OCI-LY3 (cell line): ENCODE measurements around the gene GRID1.

Source experiments
- H2AFZ ChIP-seq: fragments of 200-600, 300-600 bp; shearing (Covaris generic); 2 replicates; pipeline ENCODE4 v1.6.0; 2014; ENCODE audit warnings: antibody characterized with exemption, low read depth, low read length
- H3K27ac ChIP-seq: fragments of 200-600, 300-600 bp; sonication (generic); 2 replicates; pipeline ENCODE4 v1.5.1; 2014; ENCODE audit warnings: mild to moderate bottlenecking, low read length, moderate library complexity, mixed read lengths
- H3K27me3 ChIP-seq: fragments of 200-600, 300-600 bp; sonication (generic); 2 replicates; pipeline ENCODE4 v1.6.1; 2014; ENCODE audit warnings: low read depth, low read length, mixed read lengths
- H3K36me3 ChIP-seq: fragments of 200-600, 300-600 bp; sonication (generic); replicated peaks from 2 replicates; pipeline ENCODE3; 2014; ENCODE audit warnings: low read depth, low read length, mixed read lengths
- H3K4me1 ChIP-seq: fragments of 300-600, 200-600 bp; sonication (generic); 2 replicates; pipeline ENCODE4 v1.6.1; 2014; ENCODE audit warnings: low read length, mixed read lengths
- H3K4me2 ChIP-seq: fragments of 200-600, 300-600 bp; sonication (generic); 2 replicates; pipeline ENCODE4 v1.6.1; 2014; ENCODE audit warnings: low read length, mixed read lengths
- H3K4me3 ChIP-seq: fragments of 300-600, 200-600 bp; sonication (generic); 2 replicates; pipeline ENCODE4 v1.5.1; 2014; ENCODE audit warnings: antibody characterized with exemption, mild to moderate bottlenecking, low read length, moderate library complexity
- H3K79me2 ChIP-seq: fragments of 300-600, 200-600 bp; shearing (Covaris generic); 2 replicates; pipeline ENCODE4 v1.6.1; 2014; ENCODE audit warnings: mild to moderate bottlenecking, low read length, mixed read lengths
- H3K9ac ChIP-seq: fragments of 300-600, 200-600 bp; shearing (Covaris generic); 2 replicates; pipeline ENCODE4 v1.6.0; 2014; ENCODE audit warnings: mild to moderate bottlenecking, low read length, moderate library complexity
- H3K9me3 ChIP-seq: fragments of 200-600, 300-600 bp; shearing (Covaris generic); 2 replicates; pipeline ENCODE4 v1.6.1; 2014; ENCODE audit warnings: low read length, mixed read lengths; ENCODE audit not compliant: insufficient read depth
- H4K20me1 ChIP-seq: fragments of 200-600, 300-600 bp; sonication (generic); 2 replicates; pipeline ENCODE4 v1.6.1; 2016; ENCODE audit warnings: low read length, mixed read lengths; ENCODE audit not compliant: insufficient read depth
- CTCF ChIP-seq: fragments of 200-600, 300-600 bp; sonication (generic); IDR thresholded peaks from 2 replicates; pipeline ENCODE4 v1.5.1; 2014; ENCODE audit warnings: antibody characterized with exemption, low read length, low read depth
- EZH2phosphoT487 ChIP-seq: fragments of 200-600 bp; shearing (Covaris generic); IDR thresholded peaks from 2 replicates; pipeline ENCODE4 v1.6.1; 2018; ENCODE audit warnings: antibody characterized with exemption, mixed run types, low read depth

Gene GRID1

GRCh38 chr10:85919491-85920021, 447.0 kb downstream of the GRID1 start:
- Histone ChIP-seq H3K36me3 (no peaks in the 10 kb centered on the region), H3K27me3 (no peaks in the 10 kb centered on the region; the same call in 1 of the 2 replicates), H3K9ac (no peak overlapping the region), H3K4me2 (no peak overlapping the region), H4K20me1 (no peaks in the 10 kb centered on the region), H3K4me1 (no peaks in the 10 kb centered on the region), H3K9me3 (no peaks in the 10 kb centered on the region), H3K27ac (no peak overlapping the region), H3K4me3 (no peak overlapping the region), H2AFZ (no peak overlapping the region), H3K79me2 (no peaks in the 10 kb centered on the region)
- TF ChIP-seq EZH2phosphoT487 (no peak), CTCF (no peak)

- Histone ChIP-seq H3K4me1 (no peaks in the 10 kb centered on the region), H3K79me2 (no peaks in the 10 kb centered on the region), H3K36me3 (no peaks in the 10 kb centered on the region), H2AFZ (no peak overlapping the region), H3K27ac (no peak overlapping the region), H3K27me3 (no peaks in the 10 kb centered on the region; the same call in 1 of the 2 replicates), H3K4me3 (no peak overlapping the region), H4K20me1 (no peaks in the 10 kb centered on the region), H3K9ac (no peak overlapping the region), H3K9me3 (no peaks in the 10 kb centered on the region), H3K4me2 (no peak overlapping the region)
- no peak for TF ChIP-seq EZH2phosphoT487
- TF ChIP-seq CTCF: no peak
These were observed 448.2 kb downstream of the GRID1 start for GRCh38 chr10:85918371-85918770.

- Histone ChIP-seq H3K36me3 (no peaks in the 10 kb centered on the region), H2AFZ (no peak overlapping the region), H4K20me1 (no peaks in the 10 kb centered on the region), H3K4me2 (no peak overlapping the region), H3K4me1 (no peaks in the 10 kb centered on the region), H3K9me3 (no peaks in the 10 kb centered on the region), H3K27ac (no peak overlapping the region), H3K4me3 (no peak overlapping the region), H3K9ac (no peak overlapping the region), H3K79me2 (no peaks in the 10 kb centered on the region), H3K27me3 (no peaks in the 10 kb centered on the region; the same call in 1 of the 2 replicates)
- no peak for TF ChIP-seq CTCF
- TF ChIP-seq EZH2phosphoT487: no peak
These were observed 449.0 kb downstream of the GRID1 start for GRCh38 chr10:85917601-85918000.

- no peaks in the 10 kb centered on the region for H3K9me3 ChIP-seq
- no peaks in the 10 kb centered on the region for H3K36me3 ChIP-seq
- no peaks in the 10 kb centered on the region for H3K79me2 ChIP-seq
- H3K4me2 ChIP-seq: no peak overlapping the region
- no peak overlapping the region for H3K27ac ChIP-seq
- H2AFZ ChIP-seq: no peak overlapping the region
- H3K27me3 ChIP-seq: no peaks in the 10 kb centered on the region; the same call in 1 of the 2 replicates
- H3K4me1 ChIP-seq: no peaks in the 10 kb centered on the region
- H4K20me1 ChIP-seq: no peaks in the 10 kb centered on the region
- no peak overlapping the region for H3K9ac ChIP-seq
- no peak overlapping the region for H3K4me3 ChIP-seq
- no peak for TF ChIP-seq EZH2phosphoT487
- no peak for TF ChIP-seq CTCF
These were observed 449.5 kb downstream of the GRID1 start for GRCh38 chr10:85916994-85917573.
